Testis (tissue), 3 donors: Measurements from ENCODE around the gene DES. TPM values are rescaled to one million over a fixed set of nuclear protein-coding genes. Genes with fewer than 3 reads are reported as not detected.

Experiments
- DNase-seq: peaks from one replicate; pipeline ENCODE4 v3.0.0-alpha.2; 2019
- H3K27ac ChIP-seq, 2 donors: fragments of 200-600 bp; sonication (generic); one replicate each; pipeline ENCODE4 v1.5.1; 2019
- H3K27me3 ChIP-seq: fragments of 200-600 bp; sonication (generic); one replicate; pipeline ENCODE4 v1.5.1; 2019
- H3K36me3 ChIP-seq: fragments of 200-600 bp; sonication (generic); one replicate; pipeline ENCODE4 v1.5.1; 2017; ENCODE audit warnings: low read depth; ENCODE audit errors: missing control alignments
- H3K4me1 ChIP-seq: fragments of 200-600 bp; sonication (generic); one replicate; pipeline ENCODE4 v1.5.1; 2019
- H3K4me3 ChIP-seq, 2 donors: fragments of 200-600 bp; sonication (generic); one replicate each; pipeline ENCODE4 v1.5.1; 2017 to 2019
- H3K9me3 ChIP-seq: fragments of 200-600 bp; sonication (generic); one replicate; pipeline ENCODE4 v1.5.1; 2017
- CTCF ChIP-seq, 3 experiments: fragments of 450-650 bp in 2 of 3; fragments of 200-600 bp in 1 of 3; sonication (generic) in 1 of 3; IDR thresholded peaks; one replicate each; pipeline ENCODE4 v1.5.1; 2016 to 2019; ENCODE audit warnings: antibody characterized with exemption in 3 of 3, mild to moderate bottlenecking in 2 of 3, moderate library complexity in 1 of 3
- POLR2A ChIP-seq: fragments of 450-650 bp; IDR thresholded peaks from one replicate; pipeline ENCODE4 v1.6.1; 2017; ENCODE audit warnings: antibody characterized with exemption, mild to moderate bottlenecking, moderate library complexity
- WGBS, 2 donors: methylation state at CpG; one replicate each; pipeline ENCODE4 v1.1.5; 2018; 5-methylcytosine and 5-hydroxymethylcytosine counted together
- intact Hi-C: fragments of 100-400 bp; cut with DNase I; formaldehyde crosslinking; loops from one replicate; pipeline ENCODE4 v1.15.1; 2023; ENCODE audit warnings: low total_unique reads
- polyA plus RNA-seq: library from polyadenylated mRNA; stranded (reverse); fragments of 350-450 nt; fragmentation: Illumina TruSeq; extraction: RNeasy Lipid Tissue Mini Kit (QIAGEN cat#74804); gene quantifications from one replicate; pipeline ENCODE4 v1.2.3, GENCODE V29; 2014; ENCODE audit warnings: low read depth, low replicate concordance; ENCODE audit not compliant: insufficient read depth
- total RNA-seq, 2 donors: library from RNA; depleted of rRNA; stranded (reverse); fragments of >200 nt; gene quantifications; one replicate each; pipeline ENCODE4 v1.2.3, GENCODE V29; 2016

DES gene
- total and polyA plus RNA-seq, 3 donors from 2014 or later = 17.6 to 199 (median 33.3) TPM

- TF ChIP-seq POLR2A (no peak), CTCF (IDR thresholded peaks at IDR 0.05) (no peak)
- H3K36me3 ChIP-seq = no peaks in the 10 kb centered on the region
- no peak overlapping the region for H3K27ac ChIP-seq
- H3K4me1 ChIP-seq = no peaks in the 10 kb centered on the region
- 87 to 89% methylated on average over 4 of the region's 4 CpGs for WGBS, 2 donors
- H3K27me3 ChIP-seq = no peaks in the 10 kb centered on the region
- no peak for DNase-seq
- intact Hi-C loops = no loop called here
- H3K9me3 ChIP-seq = no peaks in the 10 kb centered on the region
- H3K4me3 ChIP-seq = no peak overlapping the region
Observed at GRCh38 chr2:219414857-219415256, 3.3 kb upstream of the DES start.

GRCh38 chr2:219415580-219416234 is 2.5 kb upstream of the DES start:
- WGBS, 2 donors = 74 to 77% methylated on average over 5 of the region's 5 CpGs
- H3K36me3 ChIP-seq = no peaks in the 10 kb centered on the region
- intact Hi-C loops = no loop called here
- DNase-seq = no peak
- H3K9me3 ChIP-seq = no peaks in the 10 kb centered on the region
- TF ChIP-seq POLR2A (no peak), CTCF (IDR thresholded peaks at IDR 0.05) (no peak)
- no peaks in the 10 kb centered on the region for H3K4me1 ChIP-seq
- no peak overlapping the region for H3K4me3 ChIP-seq
- no peak overlapping the region for H3K27ac ChIP-seq
- H3K27me3 ChIP-seq = no peaks in the 10 kb centered on the region

- Histone ChIP-seq H3K27me3 (no peaks in the 10 kb centered on the region), H3K36me3 (no peaks in the 10 kb centered on the region), H3K4me3 (no peak overlapping the region), H3K27ac (no peak overlapping the region), H3K9me3 (no peaks in the 10 kb centered on the region), H3K4me1 (no peaks in the 10 kb centered on the region)
- no peak for DNase-seq
- 33 to 49% methylated on average over 3 of the region's 3 CpGs for WGBS, 2 donors
- no peak for TF ChIP-seq CTCF (IDR thresholded peaks at IDR 0.05)
- no peak for TF ChIP-seq POLR2A
- intact Hi-C loops = no loop called here
Observed at GRCh38 chr2:219416235-219416602, 2.0 kb upstream of the DES start.

- DNase-seq = no peak
- Histone ChIP-seq H3K36me3 (no peaks in the 10 kb centered on the region), H3K4me3 (no peak overlapping the region), H3K9me3 (no peaks in the 10 kb centered on the region), H3K27ac (no peak overlapping the region), H3K4me1 (no peaks in the 10 kb centered on the region), H3K27me3 (no peaks in the 10 kb centered on the region)
- no peak for TF ChIP-seq CTCF (IDR thresholded peaks at IDR 0.05)
- no peak for TF ChIP-seq POLR2A
- 86 to 94% methylated on average over 4 of the region's 4 CpGs for WGBS, 2 donors
- intact Hi-C loops = no loop called here
Observed at GRCh38 chr2:219416938-219417337, 1.2 kb upstream of the DES start.

GRCh38 chr2:219417374-219417773 is 803 bp upstream of the DES start:
- WGBS, 2 donors = 65 to 67% methylated on average over 5 to 9 of the region's 9 CpGs
- H3K4me3 ChIP-seq = no peak overlapping the region
- no peak overlapping the region for H3K27ac ChIP-seq
- TF ChIP-seq CTCF (IDR thresholded peaks at IDR 0.05) (no peak), POLR2A (no peak)
- H3K4me1 ChIP-seq = no peaks in the 10 kb centered on the region
- H3K36me3 ChIP-seq = no peaks in the 10 kb centered on the region
- no peaks in the 10 kb centered on the region for H3K27me3 ChIP-seq
- intact Hi-C loops = no loop called here
- no peaks in the 10 kb centered on the region for H3K9me3 ChIP-seq
- no peak for DNase-seq
